ENCODE data around the gene BEST3.

Gene BEST3

DNA sequence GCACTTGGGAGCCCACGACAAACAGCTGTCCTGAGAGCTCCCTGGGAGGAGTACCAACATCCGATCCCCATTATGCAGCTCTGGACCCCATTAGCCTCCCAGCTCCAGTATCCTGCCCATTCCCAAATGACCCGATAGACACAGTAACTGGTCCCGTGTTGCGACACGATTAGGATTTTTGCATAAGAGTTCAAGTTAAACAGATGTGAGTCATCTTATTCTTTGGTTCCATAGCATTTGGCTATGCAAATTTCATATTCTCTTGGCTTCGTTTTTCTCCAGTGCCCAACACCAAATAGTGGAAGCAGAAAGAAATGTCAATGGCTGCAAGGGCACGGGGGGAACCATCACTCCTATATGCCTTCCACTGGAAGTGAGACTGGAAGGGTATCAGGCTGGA, 45.4 kb downstream of the BEST3 start:
- DNase-seq (ENCODE audit: low read depth): peak; percentile 14
- TF ChIP-seq MYC (IDR thresholded peaks at IDR 0.05; ENCODE audit: low read depth, low read length): no peak
- TF ChIP-seq, protein P1, sequence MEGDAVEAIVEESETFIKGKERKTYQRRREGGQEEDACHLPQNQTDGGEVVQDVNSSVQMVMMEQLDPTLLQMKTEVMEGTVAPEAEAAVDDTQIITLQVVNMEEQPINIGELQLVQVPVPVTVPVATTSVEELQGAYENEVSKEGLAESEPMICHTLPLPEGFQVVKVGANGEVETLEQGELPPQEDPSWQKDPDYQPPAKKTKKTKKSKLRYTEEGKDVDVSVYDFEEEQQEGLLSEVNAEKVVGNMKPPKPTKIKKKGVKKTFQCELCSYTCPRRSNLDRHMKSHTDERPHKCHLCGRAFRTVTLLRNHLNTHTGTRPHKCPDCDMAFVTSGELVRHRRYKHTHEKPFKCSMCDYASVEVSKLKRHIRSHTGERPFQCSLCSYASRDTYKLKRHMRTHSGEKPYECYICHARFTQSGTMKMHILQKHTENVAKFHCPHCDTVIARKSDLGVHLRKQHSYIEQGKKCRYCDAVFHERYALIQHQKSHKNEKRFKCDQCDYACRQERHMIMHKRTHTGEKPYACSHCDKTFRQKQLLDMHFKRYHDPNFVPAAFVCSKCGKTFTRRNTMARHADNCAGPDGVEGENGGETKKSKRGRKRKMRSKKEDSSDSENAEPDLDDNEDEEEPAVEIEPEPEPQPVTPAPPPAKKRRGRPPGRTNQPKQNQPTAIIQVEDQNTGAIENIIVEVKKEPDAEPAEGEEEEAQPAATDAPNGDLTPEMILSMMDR (IDR thresholded peaks at IDR 0.05; ENCODE audit: low read depth, low read length): no peak
- no peak for TF ChIP-seq POLR2A (IDR thresholded peaks at IDR 0.05; ENCODE audit: extremely low read depth, insufficient read length)
- TF ChIP-seq, protein P2, sequence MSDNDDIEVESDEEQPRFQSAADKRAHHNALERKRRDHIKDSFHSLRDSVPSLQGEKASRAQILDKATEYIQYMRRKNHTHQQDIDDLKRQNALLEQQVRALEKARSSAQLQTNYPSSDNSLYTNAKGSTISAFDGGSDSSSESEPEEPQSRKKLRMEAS (IDR thresholded peaks at IDR 0.05; ENCODE audit: low read depth, low read length): no peak
- H3K4me3 ChIP-seq (ENCODE audit: low read depth, low read length): no peak overlapping the region

DNA sequence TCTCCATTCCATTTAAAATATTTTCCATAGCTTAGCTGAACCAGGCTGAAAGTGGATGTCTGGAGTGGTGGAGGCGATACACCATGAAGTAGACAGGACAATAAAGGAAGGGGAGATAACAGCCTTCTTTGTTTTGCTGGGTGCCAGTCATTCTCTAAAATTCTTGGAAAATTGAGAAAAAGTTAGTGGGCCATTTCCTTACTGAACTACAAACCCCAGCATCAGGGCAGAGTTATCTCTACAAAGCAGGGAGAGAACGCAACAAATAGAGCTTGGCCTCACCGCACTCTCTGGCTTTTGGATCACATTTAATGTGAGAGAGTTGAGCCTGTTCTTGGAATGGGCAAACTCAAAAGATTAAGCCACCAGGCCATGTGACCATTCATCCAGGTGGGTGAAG, 47.2 kb downstream of the BEST3 start:
- H3K4me3 ChIP-seq (ENCODE audit: low read depth, low read length): no peak overlapping the region
- no peak for TF ChIP-seq POLR2A (IDR thresholded peaks at IDR 0.05; ENCODE audit: extremely low read depth, insufficient read length)
- TF ChIP-seq MYC (IDR thresholded peaks at IDR 0.05; ENCODE audit: low read depth, low read length): no peak
- TF ChIP-seq, protein P1 (IDR thresholded peaks at IDR 0.05; ENCODE audit: low read depth, low read length): no peak
- TF ChIP-seq, protein P2 (IDR thresholded peaks at IDR 0.05; ENCODE audit: low read depth, low read length): no peak
- no peak for DNase-seq (ENCODE audit: low read depth)

DNA sequence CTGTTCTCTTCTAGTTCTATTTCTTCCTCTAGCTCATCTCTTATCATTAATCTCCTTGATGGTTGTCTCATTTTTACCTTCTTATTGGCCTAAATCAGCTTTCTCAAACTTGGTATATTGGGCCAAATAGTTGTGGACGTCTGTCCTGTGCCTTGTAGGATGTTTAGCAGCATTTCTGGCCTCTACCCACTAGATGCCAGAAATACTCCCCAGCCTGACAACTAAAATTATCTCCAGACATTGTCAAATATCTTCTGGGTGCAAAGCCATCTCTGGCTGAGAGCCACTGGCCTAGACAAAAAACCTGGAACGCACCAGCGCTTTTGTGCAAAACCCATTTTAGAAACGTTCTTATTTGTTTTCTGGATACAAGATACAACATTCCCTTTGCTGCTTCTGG, 49.6 kb downstream of the BEST3 start:
- TF ChIP-seq MYC (IDR thresholded peaks at IDR 0.05; ENCODE audit: low read depth, low read length) (no peak), POLR2A (IDR thresholded peaks at IDR 0.05; ENCODE audit: extremely low read depth, insufficient read length) (no peak)
- TF ChIP-seq, protein P2 (IDR thresholded peaks at IDR 0.05; ENCODE audit: low read depth, low read length): no peak
- TF ChIP-seq, protein P1 (IDR thresholded peaks at IDR 0.05; ENCODE audit: low read depth, low read length): no peak
- DNase-seq (ENCODE audit: low read depth): no peak
- H3K4me3 ChIP-seq (ENCODE audit: low read depth, low read length): no peak overlapping the region

DNA sequence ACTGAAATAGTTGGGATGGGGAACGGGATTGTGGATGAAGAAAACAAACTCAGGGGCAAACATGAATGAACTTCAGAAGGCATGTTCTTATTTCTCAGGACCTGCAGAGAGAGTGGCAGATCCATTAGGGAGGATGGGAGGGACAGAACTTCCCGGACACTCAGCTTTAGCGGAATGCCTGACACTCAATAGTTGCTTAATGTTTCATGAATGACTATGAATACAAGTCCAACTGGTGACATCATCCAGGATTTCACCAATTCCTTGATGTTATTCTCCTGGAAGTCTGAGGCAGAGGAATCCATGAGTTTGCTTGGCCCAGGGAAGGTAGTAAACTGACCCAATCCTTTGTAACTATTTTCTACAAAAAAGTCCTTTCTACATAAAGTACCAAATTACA, 50.6 kb downstream of the BEST3 start:
- TF ChIP-seq MYC (IDR thresholded peaks at IDR 0.05; ENCODE audit: low read depth, low read length): no peak
- TF ChIP-seq, protein P2 (IDR thresholded peaks at IDR 0.05; ENCODE audit: low read depth, low read length): no peak
- TF ChIP-seq POLR2A (IDR thresholded peaks at IDR 0.05; ENCODE audit: extremely low read depth, insufficient read length): no peak
- TF ChIP-seq, protein P1 (IDR thresholded peaks at IDR 0.05; ENCODE audit: low read depth, low read length): no peak
- DNase-seq (ENCODE audit: low read depth): no peak
- no peak overlapping the region for H3K4me3 ChIP-seq (ENCODE audit: low read depth, low read length)

DNA sequence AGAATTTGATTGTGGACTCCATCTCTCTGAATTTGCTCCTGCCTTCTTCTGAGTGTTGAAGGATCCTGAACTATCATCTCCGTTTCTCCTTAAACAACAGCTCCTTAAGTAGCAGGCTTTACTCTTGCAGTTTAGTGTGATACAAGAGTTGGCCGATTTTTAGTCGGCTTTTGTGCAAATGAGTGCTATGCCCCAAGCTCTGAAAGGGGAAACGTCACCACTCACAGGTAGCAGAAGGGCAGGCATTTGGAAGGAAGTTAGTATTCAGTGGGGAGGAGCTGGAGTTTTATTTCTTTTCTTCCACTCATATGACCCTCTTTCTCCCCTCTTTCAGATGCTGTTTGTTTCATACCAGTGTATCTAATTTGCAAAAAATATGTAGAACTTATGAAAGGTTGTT, 51.9 kb downstream of the BEST3 start:
- H3K4me3 ChIP-seq (ENCODE audit: low read depth, low read length): no peak overlapping the region
- DNase-seq (ENCODE audit: low read depth): no peak
- TF ChIP-seq, protein P1 (IDR thresholded peaks at IDR 0.05; ENCODE audit: low read depth, low read length): no peak
- no peak for TF ChIP-seq MYC (IDR thresholded peaks at IDR 0.05; ENCODE audit: low read depth, low read length)
- no peak for TF ChIP-seq POLR2A (IDR thresholded peaks at IDR 0.05; ENCODE audit: extremely low read depth, insufficient read length)
- TF ChIP-seq, protein P2 (IDR thresholded peaks at IDR 0.05; ENCODE audit: low read depth, low read length): no peak

DNA sequence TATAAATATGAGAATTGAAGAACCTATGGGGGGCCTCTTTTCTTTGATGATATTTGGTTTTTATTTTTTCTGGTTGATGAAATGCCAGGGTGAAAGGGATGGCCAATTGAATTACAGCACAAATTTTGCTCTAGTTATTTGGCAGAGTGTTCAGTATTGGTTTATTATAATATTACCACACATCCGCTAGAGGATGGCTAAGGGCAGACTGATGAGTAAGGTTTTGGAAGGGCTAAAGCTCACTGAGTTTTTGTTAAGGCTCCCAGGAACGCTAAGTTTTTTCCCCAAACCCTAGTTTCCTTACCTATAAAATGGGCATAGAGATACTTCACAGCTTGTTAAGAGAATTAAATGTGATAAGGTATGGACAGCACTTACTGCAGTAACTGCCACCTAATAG, 54.1 kb downstream of the BEST3 start:
- no peak for DNase-seq (ENCODE audit: low read depth)
- H3K4me3 ChIP-seq (ENCODE audit: low read depth, low read length): no peak overlapping the region
- TF ChIP-seq, protein P1 (IDR thresholded peaks at IDR 0.05; ENCODE audit: low read depth, low read length): no peak
- TF ChIP-seq POLR2A (IDR thresholded peaks at IDR 0.05; ENCODE audit: extremely low read depth, insufficient read length) (no peak), MYC (IDR thresholded peaks at IDR 0.05; ENCODE audit: low read depth, low read length) (no peak)
- TF ChIP-seq, protein P2 (IDR thresholded peaks at IDR 0.05; ENCODE audit: low read depth, low read length): no peak
